ENCODE measurements around the gene PLK2. TPM values are rescaled to one million over a fixed set of nuclear protein-coding genes. Genes with fewer than 3 reads are reported as not detected.

PLK2 gene
- total and polyA plus RNA-seq, 9 of the 15 experiments (the other 6 are each of a cell fraction or from before 2014, with no cell fraction given) = 0.58 TPM; not detected in 8

DNA sequence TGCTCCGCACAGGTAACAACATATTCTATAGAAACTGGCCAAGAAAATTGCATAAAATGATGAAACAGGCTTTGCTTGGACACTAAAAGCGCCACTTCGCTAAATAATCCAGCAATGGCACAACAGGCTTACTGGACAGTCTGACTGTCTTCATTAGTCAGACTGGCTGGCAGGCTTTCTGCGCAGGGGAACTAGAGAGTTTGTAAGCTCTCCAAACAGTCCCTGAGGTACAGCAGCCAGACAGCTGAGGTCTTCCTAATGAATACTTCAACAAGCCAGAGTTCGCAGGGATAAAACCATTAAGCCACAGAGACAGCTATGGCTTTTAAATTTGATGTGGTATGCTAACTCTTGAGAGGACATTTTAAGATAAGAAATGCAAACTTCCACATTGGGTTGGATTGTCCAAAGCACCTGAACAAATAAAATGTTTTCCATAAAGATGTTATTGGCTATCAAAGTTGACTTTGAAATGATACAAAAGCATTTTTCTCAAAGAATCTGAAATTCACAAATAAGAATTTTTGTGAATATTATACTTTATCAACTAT, 20.7 kb downstream of the PLK2 start:
- ATAC-seq (no peak), FAIRE-seq (no peak), DNase-seq (ENCODE audit: extremely low read depth in 1 of 4, low spot score in 3 of 4) (no peak)
- ChIA-PET CTCF (ENCODE audit: low intra/inter-chr PET ratio) (no interaction called here), POLR2A (no interaction called here)
- H4K20me1 ChIP-seq (replicated peaks; ENCODE audit: control insufficient read depth, insufficient read depth, low read length) = no peaks in the 10 kb centered on the region
- H3K36me3 ChIP-seq (ENCODE audit: control insufficient read depth, insufficient read depth, low read length) = no peaks in the 10 kb centered on the region
- no peak overlapping the region for H3K4me3 ChIP-seq
- TF ChIP-seq, protein P1, sequence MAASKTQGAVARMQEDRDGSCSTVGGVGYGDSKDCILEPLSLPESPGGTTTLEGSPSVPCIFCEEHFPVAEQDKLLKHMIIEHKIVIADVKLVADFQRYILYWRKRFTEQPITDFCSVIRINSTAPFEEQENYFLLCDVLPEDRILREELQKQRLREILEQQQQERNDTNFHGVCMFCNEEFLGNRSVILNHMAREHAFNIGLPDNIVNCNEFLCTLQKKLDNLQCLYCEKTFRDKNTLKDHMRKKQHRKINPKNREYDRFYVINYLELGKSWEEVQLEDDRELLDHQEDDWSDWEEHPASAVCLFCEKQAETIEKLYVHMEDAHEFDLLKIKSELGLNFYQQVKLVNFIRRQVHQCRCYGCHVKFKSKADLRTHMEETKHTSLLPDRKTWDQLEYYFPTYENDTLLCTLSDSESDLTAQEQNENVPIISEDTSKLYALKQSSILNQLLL (CRISPR knock-in tag; IDR thresholded peaks at IDR 0.05; ENCODE audit: borderline replicate concordance) = no peak
- TF ChIP-seq MAZ (CRISPR knock-in tag; conservative IDR thresholded peaks at IDR 0.05 in 1 of 2, IDR thresholded peaks at IDR 0.05 in 1 of 2) (no peak), ZEB2 (IDR thresholded peaks at IDR 0.05) (no peak), CXXC5 (CRISPR knock-in tag; IDR thresholded peaks at IDR 0.05) (no peak)
- H2AFZ ChIP-seq (ENCODE audit: low read depth, low read length) = no peak overlapping the region
- H3K27me3 ChIP-seq (ENCODE audit: control insufficient read depth in 2 of 2, insufficient read depth in 2 of 2, low read length in 2 of 2) = no peaks in the 10 kb centered on the region
- intact Hi-C loops (cut with micrococcal nuclease) (no loop called here), in situ Hi-C loops (cut with MboI) (no loop called here)
- H3K9ac ChIP-seq (ENCODE audit: insufficient read depth in 1 of 2, low read depth in 2 of 2, low read length in 2 of 2) = no peak overlapping the region
- H3K4me2 ChIP-seq (ENCODE audit: insufficient read depth, low read length) = no peak overlapping the region
- no peaks in the 10 kb centered on the region for H3K79me2 ChIP-seq (ENCODE audit: control insufficient read depth, insufficient read depth, low read length)
- no peaks in the 10 kb centered on the region for H3K9me3 ChIP-seq (replicated peaks; ENCODE audit: control insufficient read depth, insufficient read depth, low read depth, low read length)
- BruUV-seq (replicated peaks) = no TSS peak
- 1% methylated on average over 5 of the region's 5 CpGs for WGBS (ENCODE audit: insufficient coverage, low coverage, missing lambda C conversion rate)
- no peaks in the 10 kb centered on the region for H3K9me1 ChIP-seq (ENCODE audit: control insufficient read depth, insufficient read depth, low read length)
- H3K4me1 ChIP-seq (replicated peaks in 1 of 2; ENCODE audit: control insufficient read depth in 2 of 2, insufficient read depth in 2 of 2, low read length in 2 of 2) = no peaks in the 10 kb centered on the region
- no peak overlapping the region for H3K27ac ChIP-seq (ENCODE audit: extremely low read depth, low read depth, low read length)

DNA sequence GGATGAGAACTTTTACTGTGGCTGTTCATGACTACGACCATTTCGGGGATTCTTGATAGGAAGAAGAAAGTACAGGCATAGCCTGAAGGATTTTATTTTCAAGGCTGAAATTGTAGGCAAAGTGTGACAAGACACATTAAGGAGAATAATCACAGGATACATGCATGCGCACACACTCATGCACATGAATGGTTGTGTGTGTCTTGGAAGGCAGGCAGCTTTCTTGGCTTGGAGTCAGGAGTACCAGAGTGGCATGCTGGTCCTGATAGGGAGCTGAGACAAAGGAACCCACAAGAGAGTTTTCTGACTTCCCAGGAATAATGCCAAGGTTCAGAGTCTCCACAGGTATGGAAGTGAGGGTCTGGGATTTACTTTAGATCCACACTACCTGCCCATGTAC, 22.2 kb downstream of the PLK2 start:
- intact Hi-C loops (cut with micrococcal nuclease) (no loop called here), in situ Hi-C loops (cut with MboI) (no loop called here)
- DNase-seq (ENCODE audit: extremely low read depth in 1 of 4, low spot score in 3 of 4) = no peak
- no peaks in the 10 kb centered on the region for H3K27me3 ChIP-seq (ENCODE audit: control insufficient read depth in 2 of 2, insufficient read depth in 2 of 2, low read length in 2 of 2)
- no peaks in the 10 kb centered on the region for H4K20me1 ChIP-seq (replicated peaks; ENCODE audit: control insufficient read depth, insufficient read depth, low read length)
- H3K9me1 ChIP-seq (ENCODE audit: control insufficient read depth, insufficient read depth, low read length) = no peaks in the 10 kb centered on the region
- H3K27ac ChIP-seq (ENCODE audit: extremely low read depth, low read depth, low read length) = no peak overlapping the region
- no peak overlapping the region for H3K4me3 ChIP-seq
- no TSS peak for BruUV-seq (replicated peaks)
- no peak for ATAC-seq
- 11% methylated on average over 3 of the region's 3 CpGs for whole genome bisulfite sequencing (ENCODE audit: insufficient coverage, low coverage, missing lambda C conversion rate)
- POLR2A ChIA-PET = no interaction called here
- no peak overlapping the region for H3K9ac ChIP-seq (ENCODE audit: insufficient read depth in 1 of 2, low read depth in 2 of 2, low read length in 2 of 2)
- no peak overlapping the region for H2AFZ ChIP-seq (ENCODE audit: low read depth, low read length)
- H3K79me2 ChIP-seq (ENCODE audit: control insufficient read depth, insufficient read depth, low read length) = no peaks in the 10 kb centered on the region
- no peaks in the 10 kb centered on the region for H3K4me1 ChIP-seq (replicated peaks in 1 of 2; ENCODE audit: control insufficient read depth in 2 of 2, insufficient read depth in 2 of 2, low read length in 2 of 2)
- no peak overlapping the region for H3K4me2 ChIP-seq (ENCODE audit: insufficient read depth, low read length)
- no peaks in the 10 kb centered on the region for H3K36me3 ChIP-seq (ENCODE audit: control insufficient read depth, insufficient read depth, low read length)
- H3K9me3 ChIP-seq (replicated peaks; ENCODE audit: control insufficient read depth, insufficient read depth, low read depth, low read length) = no peaks in the 10 kb centered on the region
- FAIRE-seq = no peak
- CTCF ChIA-PET (ENCODE audit: low intra/inter-chr PET ratio) = no interaction called here
- TF ChIP-seq TAF9B (IDR thresholded peaks at IDR 0.05; ENCODE audit: partially characterized antibody) (no peak), SUPT5H (IDR thresholded peaks at IDR 0.05) (no peak), HLTF (IDR thresholded peaks at IDR 0.05) (no peak), C11orf30 (IDR thresholded peaks at IDR 0.05; ENCODE audit: low read depth) (no peak), ZNF444 (CRISPR knock-in tag; IDR thresholded peaks at IDR 0.05) (no peak), NFE2L1 (tag; IDR thresholded peaks at IDR 0.05; ENCODE audit: borderline replicate concordance, low read depth) (no peak), ZNF445 (CRISPR knock-in tag; IDR thresholded peaks at IDR 0.05; ENCODE audit: low read depth) (no peak), ZFP36 (IDR thresholded peaks at IDR 0.05; ENCODE audit: low read depth, low read length, partially characterized antibody) (no peak)
- TF ChIP-seq, protein P2, sequence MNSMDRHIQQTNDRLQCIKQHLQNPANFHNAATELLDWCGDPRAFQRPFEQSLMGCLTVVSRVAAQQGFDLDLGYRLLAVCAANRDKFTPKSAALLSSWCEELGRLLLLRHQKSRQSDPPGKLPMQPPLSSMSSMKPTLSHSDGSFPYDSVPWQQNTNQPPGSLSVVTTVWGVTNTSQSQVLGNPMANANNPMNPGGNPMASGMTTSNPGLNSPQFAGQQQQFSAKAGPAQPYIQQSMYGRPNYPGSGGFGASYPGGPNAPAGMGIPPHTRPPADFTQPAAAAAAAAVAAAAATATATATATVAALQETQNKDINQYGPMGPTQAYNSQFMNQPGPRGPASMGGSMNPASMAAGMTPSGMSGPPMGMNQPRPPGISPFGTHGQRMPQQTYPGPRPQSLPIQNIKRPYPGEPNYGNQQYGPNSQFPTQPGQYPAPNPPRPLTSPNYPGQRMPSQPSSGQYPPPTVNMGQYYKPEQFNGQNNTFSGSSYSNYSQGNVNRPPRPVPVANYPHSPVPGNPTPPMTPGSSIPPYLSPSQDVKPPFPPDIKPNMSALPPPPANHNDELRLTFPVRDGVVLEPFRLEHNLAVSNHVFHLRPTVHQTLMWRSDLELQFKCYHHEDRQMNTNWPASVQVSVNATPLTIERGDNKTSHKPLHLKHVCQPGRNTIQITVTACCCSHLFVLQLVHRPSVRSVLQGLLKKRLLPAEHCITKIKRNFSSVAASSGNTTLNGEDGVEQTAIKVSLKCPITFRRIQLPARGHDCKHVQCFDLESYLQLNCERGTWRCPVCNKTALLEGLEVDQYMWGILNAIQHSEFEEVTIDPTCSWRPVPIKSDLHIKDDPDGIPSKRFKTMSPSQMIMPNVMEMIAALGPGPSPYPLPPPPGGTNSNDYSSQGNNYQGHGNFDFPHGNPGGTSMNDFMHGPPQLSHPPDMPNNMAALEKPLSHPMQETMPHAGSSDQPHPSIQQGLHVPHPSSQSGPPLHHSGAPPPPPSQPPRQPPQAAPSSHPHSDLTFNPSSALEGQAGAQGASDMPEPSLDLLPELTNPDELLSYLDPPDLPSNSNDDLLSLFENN (IDR thresholded peaks at IDR 0.05; ENCODE audit: low read depth in 2 of 2, low read length in 2 of 2) = no peak
